NCI-H2171 (cell line): ENCODE data around the gene CD22.
"Not testable (repeated sequence)": the region's sequence is repeated elsewhere in the genome, so short reads cannot be mapped to it uniquely, and the experiment has no call there.

Experiments
- DNase-seq: peaks from one replicate; lab custom pipeline; 2025; lab: John Stamatoyannopoulos, UW

CD22 gene

DNA sequence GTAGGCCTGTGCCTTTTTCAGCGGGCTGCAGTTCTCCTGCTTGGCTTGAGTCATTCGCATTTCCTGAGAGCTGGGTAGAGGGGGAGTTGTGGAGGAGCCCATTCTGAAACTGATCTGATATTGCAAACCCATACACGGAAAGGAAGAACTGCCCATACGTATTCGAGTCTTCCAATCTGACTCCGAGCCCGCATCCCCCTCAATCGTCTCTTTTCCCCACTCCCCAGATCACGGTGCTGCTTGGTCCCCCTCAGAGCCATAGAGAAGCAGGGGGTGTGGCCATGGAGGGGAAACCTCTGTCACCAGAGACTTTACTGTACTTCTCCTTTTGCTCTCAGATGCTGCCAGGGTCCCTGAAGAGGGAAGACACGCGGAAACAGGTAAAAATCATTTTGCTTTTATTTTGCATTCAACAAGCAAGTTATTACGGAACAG lies at the start of gene CD22:
Gene CD22 (plus strand): TSS at position 337 of the 435 bp plus-strand sequence. CDS start 2,854 bp downstream, outside the sequence.
- no peak for DNase-seq

DNA sequence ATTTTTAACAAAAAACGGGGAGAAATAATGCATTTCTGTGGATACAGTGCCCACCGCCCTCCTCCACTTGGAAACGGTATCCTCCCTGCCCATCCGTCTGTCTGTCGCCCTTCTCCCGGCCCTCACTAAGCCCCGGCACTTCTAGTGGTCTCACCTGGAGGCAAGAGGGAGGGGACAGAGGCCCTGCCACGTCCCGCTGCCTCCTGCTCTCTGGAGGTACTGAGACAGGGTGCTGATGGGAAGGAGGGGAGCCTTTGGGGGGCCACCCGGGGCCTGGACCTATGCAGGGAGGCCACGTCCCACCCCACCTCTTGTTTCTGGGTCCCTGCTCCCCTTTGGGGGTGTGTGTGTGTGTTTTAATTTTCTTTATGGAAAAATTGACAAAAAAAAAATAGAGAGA lies 49.6 kb upstream of the CD22 start:
- DNase-seq = no peak

DNA sequence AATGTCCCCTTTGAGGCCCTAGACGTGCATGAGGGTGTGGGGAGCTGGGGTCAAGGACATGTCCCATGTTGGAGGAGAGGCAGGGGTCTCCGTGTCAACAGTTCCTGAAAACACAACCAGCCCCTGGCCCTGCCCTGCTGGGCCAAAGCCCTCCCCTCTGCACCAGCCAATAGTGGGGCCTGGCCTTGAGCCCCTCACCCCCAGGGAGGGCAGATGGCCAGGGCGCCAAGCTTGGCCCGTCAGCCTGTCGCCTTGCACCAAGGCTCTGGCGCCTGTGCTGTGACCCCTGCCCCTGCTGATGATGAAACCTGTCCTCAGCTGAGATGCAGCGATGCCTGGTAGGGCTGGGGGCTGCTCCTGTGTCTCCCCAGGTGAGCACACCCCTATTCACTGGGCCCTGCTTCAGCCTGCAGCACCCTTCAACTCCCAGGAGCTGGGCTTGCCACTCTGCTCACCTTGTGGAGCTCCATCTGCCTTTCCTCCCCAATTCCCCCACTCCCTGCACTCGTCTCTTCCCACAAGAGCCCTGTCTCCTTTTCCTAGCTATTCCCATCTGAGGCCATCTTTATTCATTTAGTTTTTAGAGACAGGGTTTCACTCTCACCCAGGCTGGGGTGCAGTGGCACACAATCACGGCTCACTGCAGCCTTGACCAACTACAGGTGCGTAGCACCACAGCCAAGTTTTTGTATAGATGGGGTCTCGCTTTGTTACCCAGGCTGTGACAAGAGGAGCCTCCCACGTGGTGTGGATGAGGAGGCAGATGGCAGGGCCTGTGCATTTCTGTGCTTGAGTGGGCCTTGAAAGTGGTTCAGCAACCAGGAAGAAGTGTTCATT lies 48.8 kb upstream of the CD22 start:
- peak; percentile 17 for DNase-seq

DNA sequence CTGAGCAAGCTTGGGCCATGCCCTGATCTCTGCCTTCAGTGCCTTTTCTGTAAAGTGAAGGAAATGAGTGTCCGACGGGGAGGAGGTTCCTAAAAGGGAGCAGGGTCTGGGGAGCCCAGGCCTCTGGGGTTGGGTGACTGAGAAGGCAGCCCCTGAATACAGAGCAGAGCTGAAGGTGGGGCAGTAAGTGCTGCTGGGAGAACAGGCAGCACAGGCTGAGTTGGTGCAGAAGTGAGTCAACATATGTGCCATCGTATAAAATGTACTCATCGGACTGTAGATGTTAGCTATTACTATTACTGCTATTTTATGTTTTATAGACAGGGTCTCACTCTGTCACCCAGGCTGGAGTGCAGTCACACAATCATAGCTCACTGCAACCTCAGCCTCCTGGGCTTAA lies 47.7 kb upstream of the CD22 start:
- DNase-seq = no peak

DNA sequence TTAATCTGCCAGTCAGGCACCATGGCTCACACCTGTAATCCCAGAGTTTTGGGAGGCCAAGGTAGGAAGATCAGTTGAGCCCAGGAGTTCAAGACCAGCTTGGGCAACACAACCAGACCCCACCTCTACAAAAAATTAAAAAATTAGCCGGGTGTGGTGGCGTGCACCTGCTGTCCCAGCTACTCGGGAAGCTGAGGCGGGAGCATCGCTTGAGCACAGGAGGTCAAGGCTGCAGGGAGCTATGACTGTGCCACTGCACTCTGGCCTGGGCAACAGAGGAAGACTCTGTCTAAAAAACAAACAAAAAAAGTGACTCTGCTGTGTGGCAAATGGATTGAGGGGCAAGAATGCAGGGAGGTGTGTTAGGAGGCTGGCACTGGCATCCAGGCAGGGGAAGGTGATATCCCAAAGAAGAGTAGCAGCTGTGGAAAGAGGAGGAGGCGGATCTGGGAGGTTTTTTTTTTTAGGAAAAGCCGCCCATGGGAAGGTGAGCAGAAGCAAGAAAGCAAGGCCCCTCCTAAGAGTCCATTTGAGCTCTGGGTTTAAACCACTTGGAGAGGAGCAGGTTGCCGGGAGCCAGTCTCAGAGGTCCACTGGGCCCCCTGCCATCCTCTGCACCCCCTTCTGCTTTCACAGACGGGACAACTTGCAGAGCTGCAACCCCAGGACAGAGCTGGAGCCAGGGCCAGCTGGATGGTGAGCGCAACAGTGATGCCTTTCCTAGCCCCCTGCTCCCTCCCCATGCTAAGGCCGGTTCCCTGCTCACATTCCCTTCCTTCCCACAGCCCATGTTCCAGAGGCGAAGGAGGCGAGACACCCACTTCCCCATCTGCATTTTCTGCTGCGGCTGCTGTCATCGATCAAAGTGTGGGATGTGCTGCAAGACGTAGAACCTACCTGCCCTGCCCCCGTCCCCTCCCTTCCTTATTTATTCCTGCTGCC lies 44.6 kb upstream of the CD22 start:
- DNase-seq = peak; percentile 23

DNA sequence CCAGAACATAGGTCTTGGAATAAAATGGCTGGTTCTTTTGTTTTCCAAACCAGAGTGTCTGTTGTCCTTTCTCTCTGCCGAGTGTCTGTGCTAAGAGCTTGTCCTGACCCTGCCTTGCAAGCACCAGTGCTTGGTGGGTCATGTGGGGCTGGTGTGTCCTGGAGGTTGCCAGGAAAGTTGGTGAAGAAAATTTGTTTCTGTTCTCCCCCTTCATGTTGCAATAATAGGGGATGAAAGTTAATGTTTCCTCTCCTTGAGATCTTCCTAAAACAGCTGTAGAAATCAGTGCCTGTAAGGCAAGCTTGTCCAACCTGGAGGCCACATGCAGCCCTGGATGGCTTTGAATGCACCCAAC lies 43.9 kb upstream of the CD22 start:
- no peak for DNase-seq

DNA sequence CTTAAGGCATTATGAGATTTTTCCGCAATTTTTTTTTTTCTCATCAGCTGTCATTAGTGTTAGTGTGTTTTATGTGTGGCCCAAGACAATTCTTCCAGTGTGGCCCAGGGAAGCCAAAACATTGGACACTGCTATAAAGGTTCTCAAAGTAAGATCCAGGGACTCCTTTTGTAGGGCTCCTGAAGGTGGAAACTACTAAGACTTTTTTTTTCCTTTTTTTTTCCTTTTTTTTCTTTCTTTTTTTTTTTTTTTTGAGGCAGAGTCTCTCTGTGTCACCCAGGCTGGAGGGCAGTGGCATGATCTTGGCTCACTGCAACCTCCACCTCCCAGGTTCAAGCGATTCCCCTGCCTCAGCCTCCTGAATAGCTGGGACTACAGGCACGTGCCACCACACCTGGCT lies 43.5 kb upstream of the CD22 start:
- not testable (repeated sequence) for DNase-seq

DNA sequence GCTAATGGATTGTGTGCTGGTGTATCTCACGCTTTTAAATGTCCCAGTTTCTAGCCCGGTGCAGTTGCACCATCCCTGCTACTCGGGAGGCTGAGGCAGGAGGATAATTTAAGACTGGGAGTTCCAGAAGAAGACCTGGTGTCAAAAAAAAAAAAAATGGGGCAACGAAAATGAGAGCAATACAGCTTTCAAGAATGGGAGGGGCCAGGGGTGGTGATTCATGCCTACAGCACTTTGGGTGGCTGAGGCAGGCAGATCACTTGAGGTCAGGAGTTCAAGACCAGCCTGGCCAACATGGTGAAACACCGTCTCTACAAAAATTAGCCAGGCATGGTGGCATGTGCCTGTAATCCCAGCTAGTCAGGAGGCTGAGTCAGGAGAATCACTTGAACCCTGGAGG lies 42.9 kb upstream of the CD22 start:
- not testable (repeated sequence) for DNase-seq

DNA sequence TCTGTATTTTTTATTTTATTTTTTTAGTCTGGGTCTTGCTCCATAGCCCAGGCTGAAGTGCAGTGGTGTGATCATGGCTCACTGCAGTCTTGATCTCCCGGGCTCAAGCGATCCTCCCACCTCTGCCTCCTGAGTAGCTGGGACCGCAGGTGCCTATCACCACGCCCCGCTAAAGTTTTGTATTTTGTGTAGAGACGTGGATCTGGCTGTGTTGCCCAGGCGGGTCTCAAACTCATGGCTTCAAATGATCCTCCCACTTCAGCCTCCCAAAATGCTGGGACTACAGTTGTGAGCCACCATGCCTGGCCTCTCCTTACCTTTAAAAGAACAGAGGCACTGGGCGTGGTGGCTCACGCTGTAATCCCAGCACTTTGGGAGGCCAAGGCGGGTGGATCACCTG lies 41.3 kb upstream of the CD22 start:
- no peak for DNase-seq

DNA sequence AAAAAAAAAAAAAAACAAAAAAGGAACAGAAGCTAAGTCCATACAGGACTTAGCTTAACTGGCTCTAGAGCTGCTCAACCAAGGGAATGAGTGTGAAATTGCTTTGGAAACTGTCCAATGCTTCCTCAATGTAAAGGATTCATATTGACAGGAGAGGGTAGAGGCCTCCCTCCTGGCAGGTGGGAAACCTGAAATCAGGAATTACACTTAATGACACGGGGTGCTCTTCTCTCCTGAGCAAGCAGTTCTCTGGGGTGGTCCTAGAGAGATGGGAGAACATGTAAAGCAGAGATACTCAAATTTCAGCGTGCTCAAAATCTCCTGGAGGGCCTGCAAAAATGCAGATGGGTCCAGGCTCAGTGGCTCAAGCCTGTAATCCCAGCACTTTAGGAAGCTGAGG lies 40.7 kb upstream of the CD22 start:
- no peak for DNase-seq

DNA sequence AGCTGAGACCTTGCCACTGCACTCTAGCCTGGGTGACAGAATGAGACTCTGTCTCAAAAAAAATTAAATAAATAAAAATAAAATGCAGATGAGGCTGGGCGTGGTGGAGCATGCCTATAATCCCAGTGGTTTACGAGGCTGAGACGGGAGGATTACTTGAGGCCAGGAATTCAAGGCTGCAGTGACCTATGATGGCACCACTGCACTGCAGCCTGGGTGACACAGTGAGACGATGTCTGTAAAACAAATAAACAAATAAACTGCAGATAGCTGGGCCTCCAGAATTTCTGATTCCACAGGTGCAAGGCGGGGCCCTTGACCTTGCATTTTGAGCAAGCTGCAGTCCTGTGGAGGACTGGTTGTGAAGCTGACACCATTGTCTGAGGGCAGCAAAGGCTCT lies 40.1 kb upstream of the CD22 start:
- no peak for DNase-seq

DNA sequence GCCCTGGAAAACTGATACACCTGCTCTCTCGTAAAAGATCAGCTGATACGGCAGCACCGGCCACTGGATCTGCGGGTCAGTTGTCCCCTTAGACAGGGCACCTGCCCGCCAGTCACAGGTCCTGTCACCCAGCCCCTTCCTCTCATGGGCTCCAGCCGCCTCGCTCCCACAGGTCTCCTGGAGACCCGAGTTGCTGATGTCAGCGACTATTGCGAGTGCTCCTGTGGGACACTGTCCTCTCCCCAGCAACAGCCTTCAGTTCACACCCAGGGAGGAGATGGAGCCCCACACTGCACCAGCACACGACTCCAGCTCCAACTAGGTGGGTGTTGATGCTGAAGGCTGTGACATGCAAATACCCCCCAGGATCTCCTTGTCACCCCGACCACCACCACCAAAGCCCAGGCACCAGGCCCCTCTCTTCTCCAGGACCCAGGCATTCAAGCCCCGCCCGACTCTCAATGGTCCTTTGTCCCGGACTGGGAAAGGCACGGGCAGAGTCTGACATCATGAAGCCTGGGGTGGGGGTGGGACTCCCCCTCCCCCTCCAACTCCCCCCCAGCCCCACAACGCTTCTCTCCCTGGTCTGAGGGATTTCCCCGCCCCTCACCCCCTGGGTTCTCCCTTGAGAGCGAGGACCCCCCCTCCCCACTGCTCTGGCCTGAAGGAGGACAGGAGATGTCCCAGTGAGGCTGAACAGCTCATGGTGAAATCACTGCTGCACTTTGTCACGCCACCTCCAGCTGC lies 38.4 kb upstream of the CD22 start:
- DNase-seq = no peak

DNA sequence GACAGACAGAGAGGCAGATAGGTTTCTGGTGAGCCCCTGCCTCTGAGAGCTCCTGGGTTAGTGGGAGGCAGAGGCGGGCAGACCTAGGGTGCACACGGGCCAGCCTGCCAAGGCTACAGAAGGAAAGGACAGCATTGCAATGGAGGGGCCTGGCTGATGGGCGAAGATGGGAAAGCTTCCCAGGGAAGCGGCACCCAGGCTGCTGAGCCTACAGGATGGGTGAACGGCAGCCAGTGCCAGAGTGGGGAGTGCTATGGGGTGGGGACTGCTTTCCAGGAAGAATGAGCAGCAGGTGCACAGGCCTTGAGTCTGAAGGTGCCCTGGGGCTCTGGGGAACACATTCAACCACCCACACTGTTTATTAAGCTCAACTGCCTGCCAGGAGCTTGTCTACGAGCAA lies 37.7 kb upstream of the CD22 start:
- no peak for DNase-seq

DNA sequence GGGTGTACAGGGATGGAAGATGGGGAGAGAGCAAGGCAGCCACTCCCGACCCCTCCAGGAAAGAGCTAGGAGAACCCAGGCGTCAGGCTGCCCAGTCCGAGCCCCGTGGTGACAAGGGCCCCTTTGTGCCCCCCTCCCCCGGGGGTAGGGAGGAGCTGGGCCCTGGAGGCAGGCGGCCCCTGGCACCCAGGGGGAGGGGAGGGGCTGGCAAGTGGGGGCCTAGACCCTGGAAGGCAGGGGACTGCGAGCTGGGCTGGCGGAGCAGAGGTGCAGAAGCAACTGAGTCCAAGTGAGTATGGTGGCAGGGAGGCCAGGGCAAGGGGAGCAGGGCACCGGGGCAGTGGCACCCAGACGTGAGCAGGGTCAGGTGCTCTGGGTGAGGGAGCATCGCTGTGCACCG lies 37.1 kb upstream of the CD22 start, which contains the start of gene MAG:
Gene MAG (plus strand): TSS at position 246 of the 400 bp plus-strand sequence. CDS start 3,248 bp downstream, outside the sequence.
- no peak for DNase-seq

DNA sequence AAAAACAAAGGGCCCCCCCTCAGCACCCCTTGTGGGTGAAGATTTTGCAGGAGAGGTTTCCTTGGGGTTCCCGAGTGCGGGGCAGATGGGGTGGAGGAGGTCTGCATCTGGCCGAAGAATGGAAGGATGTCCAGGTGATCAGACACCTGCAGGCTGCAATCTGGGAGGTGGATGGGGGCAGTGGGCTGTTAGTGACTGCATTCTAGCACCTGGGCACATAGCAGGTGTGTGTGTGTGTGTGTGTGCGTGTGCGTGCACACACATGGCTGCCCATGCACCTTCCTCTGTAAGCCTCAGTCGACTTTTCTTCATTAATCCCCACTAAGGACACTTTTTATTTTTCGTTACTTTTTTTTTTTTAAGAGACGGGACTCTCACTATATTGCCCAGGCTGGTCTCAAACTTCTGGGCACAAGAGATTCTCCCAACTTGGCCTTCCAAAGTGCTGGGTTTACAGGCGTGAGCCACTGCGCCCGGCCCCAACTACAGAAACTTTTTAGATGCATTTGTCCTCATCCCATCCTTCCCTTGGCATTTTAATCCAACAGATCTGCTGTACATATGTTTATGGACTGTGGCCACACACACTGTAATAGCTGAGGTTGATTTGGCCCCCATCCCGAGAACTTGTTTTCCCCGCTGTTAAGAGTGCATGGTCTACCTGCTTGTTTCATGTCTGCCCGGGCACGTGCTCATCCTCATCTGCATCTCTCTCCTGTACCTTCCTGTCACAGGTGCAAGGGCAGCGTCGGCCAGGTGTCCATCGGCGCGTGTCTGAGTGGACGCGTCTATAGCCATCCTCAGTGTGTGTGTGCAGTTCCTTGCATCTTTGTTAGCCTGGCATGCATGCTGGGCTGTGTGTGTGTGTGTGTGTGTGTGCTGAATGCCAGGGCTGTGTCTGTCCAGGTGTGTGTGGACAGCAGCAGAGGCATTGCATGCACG lies 36.3 kb upstream of the CD22 start:
- no peak for DNase-seq

DNA sequence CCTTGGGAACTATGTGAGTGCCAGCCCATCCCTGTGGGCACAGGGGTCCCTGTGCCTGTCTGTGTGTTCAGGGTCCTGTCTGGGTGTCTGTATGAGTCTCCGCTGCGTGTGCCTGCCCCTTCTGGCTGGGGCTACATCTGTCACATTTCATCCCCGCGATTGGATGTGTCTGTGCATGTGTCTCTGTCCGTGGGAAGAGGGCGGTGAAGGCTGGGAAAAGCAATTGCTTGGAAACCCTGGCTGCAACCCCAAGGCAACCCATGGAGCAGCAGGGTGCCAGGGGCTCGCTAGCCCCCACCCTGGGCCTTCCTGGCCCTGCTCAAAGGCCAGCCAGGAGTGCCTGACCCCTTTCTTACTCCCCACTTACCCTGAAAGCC lies 35.6 kb upstream of the CD22 start:
- no peak for DNase-seq

DNA sequence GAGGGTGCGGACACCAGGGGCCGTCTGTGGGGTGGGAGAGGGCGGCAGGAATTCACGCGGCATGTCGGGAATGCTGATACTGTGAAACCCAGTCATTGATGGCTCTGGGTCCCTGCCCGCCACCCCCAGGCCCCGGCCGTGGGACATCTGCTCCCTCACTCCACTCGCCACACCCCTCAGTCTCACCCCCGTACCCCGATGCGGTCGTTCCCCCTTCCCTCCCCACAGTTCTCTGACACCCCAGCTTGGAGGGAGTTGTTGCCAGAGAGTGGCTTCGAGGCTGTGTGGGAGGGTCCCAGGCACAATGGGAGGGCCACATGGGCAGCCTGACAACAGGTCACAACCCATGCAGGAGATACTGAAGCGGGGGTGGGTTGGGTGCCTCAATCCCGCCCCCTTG lies 35.2 kb upstream of the CD22 start:
- DNase-seq = no peak

DNA sequence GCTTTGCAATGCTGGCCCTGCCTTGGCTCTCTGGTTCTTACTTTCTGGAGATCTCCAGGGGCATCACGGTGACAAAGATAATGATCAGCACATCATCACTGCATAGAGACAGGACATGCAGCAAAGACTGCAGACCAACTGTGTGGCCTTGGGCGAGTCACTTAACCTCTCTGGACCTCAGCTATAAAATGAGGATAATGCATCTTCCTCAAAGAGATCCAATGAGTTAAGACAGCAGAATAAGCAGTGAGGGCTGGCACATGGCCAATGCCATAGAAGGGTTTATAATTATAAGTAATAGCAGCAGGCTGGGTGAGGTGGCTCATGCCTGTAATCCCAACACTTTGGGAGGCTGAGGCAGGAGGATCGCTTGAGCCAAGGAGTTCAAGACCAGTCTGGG lies 34.7 kb upstream of the CD22 start:
- DNase-seq = no peak

DNA sequence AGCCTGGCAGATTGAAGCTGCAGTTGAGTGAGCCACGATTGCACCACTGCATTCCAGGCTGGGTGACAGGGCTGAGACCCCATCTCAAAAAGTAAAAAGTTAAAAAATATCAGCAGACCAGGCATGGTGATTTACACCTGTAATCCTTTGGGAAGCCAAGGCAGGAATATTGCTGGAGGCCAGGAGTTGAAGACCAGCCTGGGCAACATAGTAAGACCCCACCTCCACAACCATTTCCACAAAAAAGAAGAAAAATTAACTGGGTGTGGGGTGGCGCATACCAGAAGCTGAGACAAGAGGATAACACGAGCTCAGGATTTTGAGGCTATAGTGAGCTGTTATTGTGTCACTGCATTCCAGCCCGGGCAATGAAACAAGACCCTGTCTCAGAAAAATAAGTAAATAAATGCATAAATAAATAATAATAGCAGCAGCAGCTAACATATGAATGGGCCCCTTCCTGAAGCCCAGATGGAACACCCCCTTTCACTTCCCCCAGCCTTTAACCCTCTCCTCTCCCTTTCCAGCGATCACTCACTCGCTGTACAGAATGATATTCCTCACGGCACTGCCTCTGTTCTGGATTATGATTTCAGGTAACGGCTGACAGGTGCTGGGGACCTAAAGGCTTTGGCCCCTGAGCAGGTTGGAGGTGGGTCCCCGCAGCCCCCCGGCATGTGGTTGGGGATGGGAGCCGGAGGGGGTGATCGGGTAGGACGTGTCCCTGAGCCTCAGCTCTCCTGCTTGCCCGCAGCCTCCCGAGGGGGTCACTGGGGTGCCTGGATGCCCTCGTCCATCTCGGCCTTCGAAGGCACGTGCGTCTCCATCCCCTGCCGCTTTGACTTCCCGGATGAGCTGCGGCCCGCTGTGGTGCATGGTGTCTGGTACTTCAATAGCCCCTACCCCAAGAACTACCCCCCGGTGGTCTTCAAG lies 33.9 kb upstream of the CD22 start:
- DNase-seq = no peak
